ENCODE data around the gene PIK3AP1.

PIK3AP1 gene

GRCh38 chr10:96641396-96642295 lies 78.7 kb downstream of the PIK3AP1 start:
- DNase-seq, result no peak

DNA sequence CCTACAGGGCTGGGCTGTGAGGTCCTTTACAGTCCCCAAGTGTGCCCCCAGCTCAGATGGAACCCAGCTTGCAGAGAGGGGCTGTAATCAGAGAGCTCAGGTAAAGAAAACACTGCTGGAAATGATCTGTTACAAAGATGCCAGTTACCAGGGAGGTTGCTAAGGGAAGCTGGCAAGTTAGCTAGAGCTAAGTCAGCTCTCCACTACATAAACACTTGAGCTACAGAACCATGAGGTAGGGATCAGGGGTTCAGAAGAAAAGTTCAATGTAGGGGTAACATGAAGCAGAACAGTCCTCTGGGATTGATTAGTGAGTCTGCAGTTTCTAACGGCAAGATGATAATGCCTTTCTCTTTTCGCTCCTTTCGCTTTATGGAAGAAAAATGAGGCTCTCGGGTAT lies 80.4 kb downstream of the PIK3AP1 start:
- DNase-seq, result no peak

GRCh38 chr10:96638696-96639095 lies 81.6 kb downstream of the PIK3AP1 start:
- no peak for DNase-seq

DNA sequence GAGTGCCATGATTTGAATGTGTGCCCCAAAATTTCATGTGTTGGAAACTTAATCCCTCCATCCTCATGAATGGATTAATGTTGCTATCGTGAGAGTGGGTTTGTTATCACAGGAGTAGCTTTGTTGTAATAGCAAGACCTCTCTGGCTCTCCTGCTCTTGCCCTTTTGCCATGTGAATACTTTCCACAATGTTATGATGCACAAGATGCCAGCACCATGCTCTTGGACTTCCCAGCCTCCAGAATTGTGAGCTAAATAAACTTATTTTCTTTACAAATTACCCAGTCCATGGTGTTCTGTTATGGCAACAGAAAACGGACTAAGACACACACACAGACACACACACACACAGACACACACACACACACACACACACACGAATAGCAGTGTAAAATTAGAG lies 82.2 kb downstream of the PIK3AP1 start:
- DNase-seq, result no peak

DNA sequence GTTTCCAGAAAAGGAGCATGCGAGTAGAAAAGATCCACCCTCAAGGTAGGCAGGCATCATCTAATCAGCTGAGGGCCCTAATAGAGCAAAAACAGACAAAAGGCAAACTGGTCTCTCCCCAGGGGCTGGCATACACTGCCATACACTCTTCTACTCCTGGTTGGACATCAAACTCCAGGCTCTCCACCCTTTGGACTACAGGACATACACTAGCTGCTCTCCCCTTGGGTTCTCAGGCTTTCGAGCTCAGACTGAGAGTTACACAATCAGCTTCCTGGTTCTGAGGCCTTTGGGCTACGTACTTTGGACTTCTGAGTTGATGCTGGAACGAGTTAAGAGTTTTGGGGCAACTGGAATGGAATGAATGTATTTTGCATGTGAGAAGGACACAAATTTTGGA lies 82.6 kb downstream of the PIK3AP1 start:
- no peak for DNase-seq

DNA sequence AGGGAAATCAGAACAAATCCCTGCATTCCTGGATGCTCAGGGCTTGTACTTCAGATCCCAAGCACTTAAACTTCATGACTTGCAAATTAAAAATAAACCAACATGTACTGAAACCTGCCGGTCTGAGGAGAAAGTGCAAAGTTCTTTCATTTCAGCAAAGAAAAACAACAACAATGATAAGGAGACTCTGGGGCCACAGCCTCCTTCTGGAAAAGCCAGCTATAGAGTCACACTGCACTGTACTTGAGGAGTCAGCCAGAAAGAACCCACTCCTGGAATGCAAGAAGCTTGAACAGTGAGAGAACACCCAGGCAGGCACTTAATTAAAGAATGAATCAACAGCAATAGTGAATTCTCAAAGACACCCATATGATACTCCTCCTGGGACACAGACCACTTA lies 83.8 kb downstream of the PIK3AP1 start:
- no peak for DNase-seq

- no peak for DNase-seq
These were observed 87.2 kb downstream of the PIK3AP1 start for GRCh38 chr10:96632974-96633710.

GRCh38 chr10:96627292-96627691 lies 93.0 kb downstream of the PIK3AP1 start:
- DNase-seq, result no peak

GRCh38 chr10:96626795-96627194 lies 93.5 kb downstream of the PIK3AP1 start:
- DNase-seq, result peak; percentile 29

GRCh38 chr10:96625173-96625572 lies 95.1 kb downstream of the PIK3AP1 start:
- DNase-seq, result no peak

DNA sequence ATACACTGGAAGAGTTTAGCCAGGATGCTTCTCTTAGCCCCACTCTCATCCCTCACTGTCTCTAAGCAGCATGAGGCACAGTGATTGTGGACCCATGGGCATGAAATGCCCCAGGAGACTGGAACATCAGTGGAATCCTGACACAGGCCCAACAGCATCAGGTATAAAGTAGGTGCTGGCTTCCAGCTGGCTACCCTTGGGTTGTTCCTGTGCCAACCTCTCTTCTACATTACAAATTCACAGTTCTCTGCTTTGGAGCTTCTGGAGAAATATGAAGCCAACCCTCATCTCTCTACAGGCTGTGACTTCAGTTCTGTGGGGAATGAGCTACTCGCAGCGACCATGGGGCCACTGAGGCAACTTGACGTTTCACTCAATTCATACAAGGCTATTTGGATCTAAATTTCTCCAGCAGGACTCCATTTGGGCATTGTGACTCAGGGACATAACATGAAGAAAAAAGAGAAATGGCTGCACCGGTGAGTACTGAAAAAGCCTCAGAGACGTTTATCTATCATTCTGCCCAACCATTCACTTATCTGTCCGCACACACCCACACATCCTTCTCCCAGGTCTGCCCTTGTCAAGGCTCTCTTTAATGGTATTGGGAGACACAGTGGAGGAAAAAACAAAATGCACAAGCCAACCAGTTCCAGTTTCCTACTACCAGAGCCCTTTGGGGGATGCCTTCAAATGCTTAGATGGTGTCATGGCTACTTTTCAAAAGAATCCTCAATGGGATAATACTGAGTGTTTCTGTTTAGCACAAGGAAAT lies 98.1 kb downstream of the PIK3AP1 start:
- DNase-seq, result no peak

- no peak for DNase-seq
These were observed 100.2 kb downstream of the PIK3AP1 start for GRCh38 chr10:96619796-96620773.

DNA sequence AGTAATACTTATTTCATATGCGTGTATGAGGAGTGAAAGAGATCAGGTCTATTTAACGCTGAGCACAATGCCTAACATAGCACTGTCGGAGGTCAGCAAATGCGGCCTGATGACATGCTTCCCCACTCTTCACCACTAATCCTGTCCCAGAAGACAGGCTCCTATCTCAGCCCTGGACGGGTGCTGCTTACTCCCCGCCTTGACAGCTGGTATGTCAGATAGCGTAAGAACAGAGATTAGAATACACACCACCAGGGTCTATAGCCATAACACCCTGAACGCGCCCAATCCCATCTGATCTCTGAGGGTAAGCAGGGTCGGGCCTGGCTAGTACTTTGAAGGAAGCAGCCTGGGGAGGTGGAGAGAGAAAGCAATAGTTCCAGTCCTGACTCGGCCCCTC lies 101.2 kb downstream of the PIK3AP1 start:
- DNase-seq, result no peak

- no peak for DNase-seq
These were observed 101.7 kb downstream of the PIK3AP1 start for GRCh38 chr10:96618653-96619052.

DNA sequence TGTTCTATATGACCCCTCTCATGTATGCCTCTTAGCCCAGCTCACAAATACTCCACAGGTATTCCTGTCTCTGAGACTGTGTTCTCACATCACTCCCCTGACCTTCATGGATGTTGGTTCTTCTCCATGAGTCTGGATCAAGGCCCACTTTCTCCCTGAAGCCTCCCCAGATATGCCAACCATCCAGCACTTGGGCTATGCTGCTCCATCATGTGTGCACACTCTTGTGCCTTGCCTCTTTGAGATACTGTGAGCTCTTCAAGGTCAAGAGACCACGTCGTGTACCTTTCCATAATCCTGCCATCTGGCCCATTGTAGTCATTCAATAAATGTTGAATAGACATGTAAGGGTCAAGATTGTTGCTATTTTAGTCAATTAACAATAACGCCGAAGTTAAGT lies 103.4 kb downstream of the PIK3AP1 start:
- no peak for DNase-seq

DNA sequence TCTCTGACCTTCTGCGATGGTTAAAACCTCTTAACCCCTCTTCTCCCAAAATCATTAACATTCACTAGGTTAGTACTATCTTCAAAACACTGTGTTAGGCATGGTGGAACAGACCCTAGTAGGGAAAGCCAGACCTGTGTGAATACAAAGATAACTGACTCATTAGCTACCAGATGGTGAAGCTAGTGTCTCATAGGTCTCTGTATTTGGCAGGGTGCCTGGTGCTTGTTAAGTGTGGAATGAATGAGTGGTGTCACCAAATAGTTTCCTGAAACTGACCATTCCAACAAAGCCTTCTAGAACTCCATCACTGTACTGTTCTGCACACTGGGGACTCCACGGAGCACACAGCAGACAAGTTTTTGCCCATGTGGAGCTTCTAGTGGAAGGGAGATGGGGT lies 105.8 kb downstream of the PIK3AP1 start:
- peak; percentile 27 for DNase-seq

- peak; percentile 19 for DNase-seq
These were observed 106.7 kb downstream of the PIK3AP1 start for GRCh38 chr10:96613576-96613975.

DNA sequence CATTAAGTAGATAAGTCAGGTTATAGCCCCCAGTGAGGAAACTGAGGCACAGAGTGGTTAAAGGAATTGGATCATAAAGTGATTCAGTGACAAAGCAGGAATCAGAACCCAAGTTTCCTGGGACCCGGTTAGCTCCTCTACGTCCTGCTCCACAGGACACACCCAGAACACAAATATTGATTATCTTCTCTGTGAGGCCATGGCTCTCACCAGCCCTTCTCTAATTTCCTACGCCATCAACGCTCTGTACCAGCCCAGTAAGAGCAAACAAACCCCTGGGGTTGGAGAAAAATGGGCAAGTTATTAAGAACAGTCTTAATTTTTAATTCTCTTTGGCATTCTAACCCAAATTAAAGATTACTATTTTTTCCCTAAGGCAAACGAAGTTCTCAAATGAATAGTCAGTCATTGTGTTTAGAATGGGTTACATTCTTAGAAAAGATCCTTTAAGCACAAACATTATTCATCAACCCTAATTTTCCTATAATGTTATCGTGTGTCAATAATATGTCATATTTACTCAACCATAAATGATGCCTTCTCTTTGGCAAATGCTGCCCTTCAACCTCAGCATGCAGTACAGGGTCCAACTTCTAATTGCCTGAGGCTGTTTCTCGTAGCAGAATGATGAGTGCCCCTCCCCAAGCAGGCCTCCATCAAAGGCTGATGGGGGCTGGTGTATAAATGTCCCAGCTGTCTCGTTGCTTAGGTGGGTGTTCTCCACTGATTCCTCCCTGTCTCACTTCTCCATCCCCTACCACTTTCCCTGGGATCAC lies 108.1 kb downstream of the PIK3AP1 start:
- DNase-seq, result no peak

DNA sequence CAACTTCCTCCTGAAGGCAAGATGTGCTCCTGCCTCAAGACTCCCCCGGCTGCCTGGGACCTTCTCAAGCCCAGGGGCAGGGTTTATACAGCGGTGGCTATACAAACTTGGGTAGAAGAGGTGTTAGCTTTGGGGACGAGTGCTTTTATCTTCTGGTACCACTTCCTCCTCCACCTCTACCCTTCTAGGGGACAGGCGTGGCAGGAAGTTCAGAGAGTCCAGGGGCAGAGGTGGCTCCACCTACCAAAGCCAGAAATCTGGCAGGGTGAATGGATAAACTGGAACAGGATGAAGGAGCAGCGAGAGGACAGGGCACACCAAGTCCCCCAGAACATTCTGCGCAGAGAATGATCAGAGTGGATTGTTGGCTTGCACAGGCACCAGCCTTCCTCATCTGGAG lies 109.5 kb downstream of the PIK3AP1 start:
- no peak for DNase-seq

- no peak for DNase-seq
These were observed 110.8 kb downstream of the PIK3AP1 start for GRCh38 chr10:96609510-96609909.

DNA sequence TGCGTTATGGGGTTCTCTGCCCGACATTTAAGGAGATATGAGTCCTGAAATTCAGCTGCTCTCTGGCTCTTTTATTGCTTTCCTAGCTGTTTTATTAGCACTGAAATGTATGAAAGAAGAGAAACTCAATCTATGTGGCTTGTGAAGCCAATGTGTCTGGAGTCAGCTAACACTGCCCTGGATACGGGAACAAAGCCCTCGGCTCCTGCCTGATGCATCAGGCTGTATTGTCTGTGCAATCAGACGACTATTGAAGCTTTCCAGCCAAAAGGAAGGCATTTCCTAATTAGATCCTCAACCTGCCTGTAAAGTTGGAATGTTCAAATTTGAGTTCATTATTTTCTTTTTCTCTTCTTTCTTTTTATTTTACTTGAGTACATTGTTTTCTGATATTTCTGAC lies 111.5 kb downstream of the PIK3AP1 start:
- DNase-seq, result no peak

All from suppressor macrophage treated with lipopolysaccharide for 4 hours (primary cell).